Karpas-422 (cell line): ENCODE data around the gene IFITM5. TPM values are rescaled to one million over a fixed set of nuclear protein-coding genes. Genes with fewer than 3 reads are reported as not detected.

Source experiments
- DNase-seq: peaks from one replicate; pipeline ENCODE4 v3.0.0-alpha.2; 2015
- H2AFZ ChIP-seq: fragments of 200-600 bp; sonication (generic); 2 replicates; pipeline ENCODE4 v1.6.1; 2014; ENCODE audit warnings: antibody characterized with exemption, low read length, mixed read lengths
- H3K27ac ChIP-seq: fragments of 200-600 bp; sonication (generic); 2 replicates; pipeline ENCODE4 v1.5.1; 2014; ENCODE audit warnings: mild to moderate bottlenecking, low read length, moderate library complexity
- H3K27me3 ChIP-seq: fragments of 200-600 bp; sonication (generic); 2 replicates; pipeline ENCODE4 v1.6.1; 2014; ENCODE audit warnings: low read length, mixed read lengths
- H3K36me3 ChIP-seq: fragments of 200-600 bp; sonication (generic); 2 replicates; pipeline ENCODE4 v1.6.1; 2014; ENCODE audit warnings: low read length, mixed read lengths; ENCODE audit not compliant: insufficient read depth
- H3K4me1 ChIP-seq: fragments of 200-600 bp; sonication (generic); 2 replicates; pipeline ENCODE4 v1.6.1; 2014; ENCODE audit warnings: mild to moderate bottlenecking, low read length, mixed read lengths
- H3K4me2 ChIP-seq: fragments of 200-600 bp; sonication (generic); 2 replicates; pipeline ENCODE4 v1.6.1; 2014; ENCODE audit warnings: low read length, low read depth, mild to moderate bottlenecking; ENCODE audit not compliant: poor library complexity, severe bottlenecking
- H3K4me3 ChIP-seq: fragments of 200-600 bp; sonication (generic); 2 replicates; pipeline ENCODE4 v1.5.1; 2014; ENCODE audit warnings: mild to moderate bottlenecking, antibody characterized with exemption, low read length, mixed read lengths
- H3K79me2 ChIP-seq: fragments of 200-600 bp; sonication (generic); 2 replicates; pipeline ENCODE4 v1.6.1; 2014; ENCODE audit warnings: mild to moderate bottlenecking, low read length, mixed read lengths
- H3K9ac ChIP-seq: fragments of 200-600 bp; sonication (generic); 2 replicates; pipeline ENCODE4 v1.6.0; 2014; ENCODE audit warnings: low read length
- H3K9me2 ChIP-seq: fragments of 200-600 bp; sonication (generic), shearing (Covaris generic); replicated peaks from 2 replicates; pipeline ENCODE4 v1.6.0; 2014; ENCODE audit warnings: mild to moderate bottlenecking, low read length, moderate library complexity; ENCODE audit not compliant: insufficient read depth
- H3K9me3 ChIP-seq: fragments of 300-700, 200-600 bp; sonication (generic); 2 replicates; pipeline ENCODE4 v1.6.1; 2014; ENCODE audit warnings: low read length, mixed read lengths
- H4K20me1 ChIP-seq: fragments of 200-600 bp; sonication (generic); 2 replicates; pipeline ENCODE4 v1.6.1; 2014; ENCODE audit warnings: mild to moderate bottlenecking, antibody characterized with exemption, low read length, low read depth; ENCODE audit not compliant: insufficient read depth
- total RNA-seq: library from RNA; depleted of rRNA; stranded (reverse); fragments of >200 nt; shearing (Covaris generic); gene quantifications from 2 replicates; pipeline ENCODE4 v1.2.3, GENCODE V29; 2014; ENCODE audit warnings: low replicate concordance

The IFITM5 gene
- total RNA-seq, 1 experiment from 2014 or later = not detected

DNA sequence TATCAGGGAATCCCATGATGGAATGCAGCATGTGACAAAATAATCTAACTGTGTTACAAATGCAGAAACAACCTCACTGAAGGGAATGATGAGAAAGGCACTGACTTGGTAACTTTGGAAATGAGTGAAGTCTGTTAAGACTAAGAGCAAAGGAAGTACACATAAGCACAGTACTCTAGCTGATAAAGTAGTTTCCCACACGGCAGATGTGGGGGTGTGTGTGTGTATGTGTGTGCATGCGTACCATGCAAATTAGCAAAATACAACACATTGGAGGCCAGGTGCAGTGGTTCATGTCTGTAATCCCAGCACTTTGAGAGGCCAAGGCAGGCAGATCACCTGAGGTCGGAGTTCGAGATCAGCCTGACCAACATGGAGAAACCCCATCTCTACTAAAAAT, 37.7 kb downstream of the IFITM5 start:
- Histone ChIP-seq H3K9me3 (no peaks in the 10 kb centered on the region), H3K27ac (no peak overlapping the region), H4K20me1 (no peaks in the 10 kb centered on the region), H3K79me2 (no peaks in the 10 kb centered on the region), H3K36me3 (no peaks in the 10 kb centered on the region), H2AFZ (no peak overlapping the region), H3K4me3 (no peak overlapping the region), H3K4me2 (no peak overlapping the region), H3K9ac (no peak overlapping the region), H3K4me1 (peaks cover 19% of the 10 kb centered on the region), H3K27me3 (no peaks in the 10 kb centered on the region), H3K9me2 (no peaks in the 10 kb centered on the region)
- no peak for DNase-seq

DNA sequence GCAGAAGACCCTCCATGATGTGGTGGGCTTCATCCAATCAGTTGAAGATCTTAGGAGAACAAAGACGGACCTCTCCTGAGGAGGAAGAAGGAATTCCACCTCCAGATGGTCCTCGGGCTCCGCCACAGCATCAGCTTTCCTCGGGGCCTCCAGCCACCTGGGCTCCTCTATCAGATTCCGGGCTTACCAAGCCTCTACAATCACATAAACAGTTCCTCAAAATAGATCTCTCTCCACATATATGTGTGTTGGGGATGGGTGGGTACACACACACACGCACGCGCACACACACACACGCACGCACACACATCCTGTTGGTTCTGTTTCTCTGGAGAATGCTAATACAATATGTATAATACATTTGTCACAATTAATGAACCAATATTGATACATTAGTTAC, 39.9 kb downstream of the IFITM5 start:
- Histone ChIP-seq H4K20me1 (no peaks in the 10 kb centered on the region), H3K9me3 (no peaks in the 10 kb centered on the region), H3K4me2 (no peak overlapping the region), H3K9me2 (no peaks in the 10 kb centered on the region), H3K79me2 (no peaks in the 10 kb centered on the region), H3K36me3 (no peaks in the 10 kb centered on the region), H2AFZ (no peak overlapping the region), H3K4me3 (no peak overlapping the region), H3K27me3 (no peaks in the 10 kb centered on the region), H3K4me1 (peaks cover 17% of the 10 kb centered on the region), H3K9ac (no peak overlapping the region), H3K27ac (no peak overlapping the region)
- DNase-seq = no peak

DNA sequence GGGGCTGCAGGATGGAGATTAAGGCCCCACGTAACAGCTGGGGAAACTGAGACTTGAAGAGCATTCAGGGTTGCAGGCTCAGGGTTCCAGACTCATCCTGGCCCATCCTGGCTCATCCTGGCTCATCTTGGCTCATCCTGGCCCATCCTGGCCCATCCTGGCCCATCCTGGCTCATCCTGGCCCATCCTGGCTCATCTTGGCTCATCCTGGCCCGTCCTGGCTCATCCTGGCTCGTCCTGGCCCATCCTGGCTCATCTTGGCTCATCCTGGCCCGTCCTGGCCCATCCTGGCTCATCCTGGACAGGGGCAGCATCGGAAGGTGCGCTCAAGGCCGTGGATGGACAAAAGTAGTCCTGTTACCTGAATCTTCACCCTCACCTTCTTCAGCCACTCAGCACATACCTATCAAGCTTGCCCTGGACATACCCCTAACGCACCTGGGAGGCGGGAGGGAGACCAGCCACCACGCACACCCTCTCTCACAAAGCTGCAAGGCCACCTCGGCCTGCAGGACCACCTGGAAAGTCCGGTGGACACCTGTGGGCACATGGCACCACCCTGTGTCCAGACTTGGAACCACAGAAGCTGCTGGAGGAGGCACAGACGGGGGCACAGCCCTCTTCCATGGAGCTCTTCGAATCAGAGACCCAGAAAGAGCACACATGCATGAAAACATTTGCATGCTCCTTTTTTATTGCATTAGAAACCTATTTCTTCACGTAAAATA, 41.4 kb downstream of the IFITM5 start:
- Histone ChIP-seq H4K20me1 (no peaks in the 10 kb centered on the region), H3K27me3 (no peaks in the 10 kb centered on the region), H3K79me2 (no peaks in the 10 kb centered on the region), H3K9me3 (no peaks in the 10 kb centered on the region), H3K36me3 (no peaks in the 10 kb centered on the region), H3K4me3 (no peak overlapping the region), H3K4me2 (no peak overlapping the region), H3K9ac (peak overlapping the region; percentile 36), H2AFZ (no peak overlapping the region), H3K27ac (no peak overlapping the region), H3K4me1 (peaks cover 16% of the 10 kb centered on the region), H3K9me2 (no peaks in the 10 kb centered on the region)
- peak; percentile 67 for DNase-seq

DNA sequence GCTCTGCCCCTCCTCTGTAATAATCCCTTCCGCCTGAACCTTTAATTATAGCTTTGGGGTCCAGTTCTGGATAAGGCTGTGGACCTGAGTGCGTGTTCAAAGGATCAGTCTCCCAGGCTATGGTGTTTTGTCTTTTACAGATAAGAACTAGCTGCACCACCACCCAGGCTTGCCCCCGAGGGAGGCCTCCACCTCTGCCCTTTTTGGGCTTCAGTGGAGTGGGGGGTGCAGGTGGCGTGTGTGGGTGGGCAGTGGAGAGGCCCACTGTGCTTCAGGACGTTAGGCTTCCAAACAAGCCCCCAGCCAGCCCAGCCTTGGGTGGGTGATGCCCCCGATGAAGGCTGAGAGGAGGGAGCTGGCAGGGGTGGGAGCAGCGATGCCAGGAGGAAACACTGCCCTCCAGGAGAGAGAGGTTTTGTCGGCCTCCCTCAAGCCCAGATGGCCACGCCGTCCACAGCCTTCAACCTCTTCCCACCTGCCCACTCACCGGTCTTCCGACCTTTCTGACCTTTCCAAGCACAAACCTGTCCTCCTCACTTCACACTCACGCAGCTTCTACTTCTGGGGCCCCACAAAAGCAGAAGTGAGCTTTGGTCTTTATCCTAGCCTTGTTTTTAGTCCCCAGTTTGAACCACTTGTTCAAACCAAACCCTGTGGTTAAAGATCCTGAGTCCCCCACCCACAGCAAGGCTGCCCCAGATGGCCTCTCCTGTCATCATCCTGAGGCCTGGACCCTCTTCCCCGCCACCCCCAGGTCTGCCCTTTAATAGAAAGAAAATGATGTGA, 42.2 kb downstream of the IFITM5 start:
- no peaks in the 10 kb centered on the region for H4K20me1 ChIP-seq
- DNase-seq = peak; percentile 66
- H3K4me2 ChIP-seq = no peak overlapping the region
- no peaks in the 10 kb centered on the region for H3K27me3 ChIP-seq
- no peaks in the 10 kb centered on the region for H3K79me2 ChIP-seq
- peak overlapping the region; percentile 36 for H3K9ac ChIP-seq
- no peak overlapping the region for H3K4me3 ChIP-seq
- H3K9me3 ChIP-seq = no peaks in the 10 kb centered on the region
- H2AFZ ChIP-seq = no peak overlapping the region
- peaks cover 16% of the 10 kb centered on the region for H3K4me1 ChIP-seq
- no peak overlapping the region for H3K27ac ChIP-seq
- H3K36me3 ChIP-seq = no peaks in the 10 kb centered on the region
- no peaks in the 10 kb centered on the region for H3K9me2 ChIP-seq

DNA sequence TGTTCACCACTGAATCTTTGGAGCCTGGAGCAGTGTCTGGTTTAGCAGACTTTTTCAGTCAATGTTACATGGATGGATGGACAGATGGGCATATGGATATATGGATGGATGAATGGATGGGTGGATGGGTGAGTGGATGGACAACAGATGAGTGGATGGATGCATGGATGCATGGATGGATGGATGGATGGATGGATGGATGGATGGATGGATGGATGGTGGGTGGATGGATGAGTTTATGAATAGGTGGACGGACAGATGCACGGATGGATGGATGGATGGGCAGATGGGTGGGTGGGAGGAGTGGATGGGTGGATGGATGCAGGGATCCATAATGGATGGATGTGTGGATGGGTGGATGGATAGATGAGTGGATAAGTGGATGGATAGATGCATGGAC, 43.5 kb downstream of the IFITM5 start:
- Histone ChIP-seq H3K4me2 (no peak overlapping the region), H3K27me3 (no peaks in the 10 kb centered on the region), H3K9ac (no peak overlapping the region), H3K4me3 (no peak overlapping the region), H3K9me3 (no peaks in the 10 kb centered on the region), H3K9me2 (no peaks in the 10 kb centered on the region), H3K79me2 (no peaks in the 10 kb centered on the region), H3K4me1 (peaks cover 16% of the 10 kb centered on the region), H3K27ac (no peak overlapping the region), H4K20me1 (peaks cover 9% of the 10 kb centered on the region), H3K36me3 (peaks cover 11% of the 10 kb centered on the region; the same call in 1 of the 2 replicates), H2AFZ (no peak overlapping the region)
- DNase-seq = no peak

DNA sequence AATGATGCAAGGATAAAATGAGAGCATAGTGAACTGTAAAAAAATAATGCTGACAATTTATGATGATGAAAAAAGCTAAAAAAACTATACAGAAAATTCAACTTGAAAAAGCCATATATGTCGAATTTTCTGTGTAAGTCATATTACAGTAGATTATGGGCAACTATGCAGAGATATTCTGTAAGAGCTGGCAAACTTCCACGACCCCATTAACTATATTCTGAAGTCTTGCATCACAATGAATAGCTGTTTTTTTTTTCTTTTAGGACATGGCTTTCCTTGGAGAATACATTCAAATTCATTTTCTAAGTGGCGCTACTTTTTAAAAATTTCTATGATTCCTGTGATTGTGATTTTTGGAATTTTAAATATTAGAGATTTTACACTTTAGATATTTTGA, 44.1 kb downstream of the IFITM5 start:
- Histone ChIP-seq H3K4me2 (no peak overlapping the region), H3K9me2 (no peaks in the 10 kb centered on the region), H2AFZ (no peak overlapping the region), H3K27me3 (no peaks in the 10 kb centered on the region), H3K79me2 (no peaks in the 10 kb centered on the region), H3K4me3 (no peak overlapping the region), H4K20me1 (peaks cover 9% of the 10 kb centered on the region), H3K4me1 (peaks cover 16% of the 10 kb centered on the region), H3K27ac (no peak overlapping the region), H3K9me3 (no peaks in the 10 kb centered on the region), H3K9ac (no peak overlapping the region), H3K36me3 (peaks cover 15% of the 10 kb centered on the region; the same call in 1 of the 2 replicates)
- DNase-seq = no peak

DNA sequence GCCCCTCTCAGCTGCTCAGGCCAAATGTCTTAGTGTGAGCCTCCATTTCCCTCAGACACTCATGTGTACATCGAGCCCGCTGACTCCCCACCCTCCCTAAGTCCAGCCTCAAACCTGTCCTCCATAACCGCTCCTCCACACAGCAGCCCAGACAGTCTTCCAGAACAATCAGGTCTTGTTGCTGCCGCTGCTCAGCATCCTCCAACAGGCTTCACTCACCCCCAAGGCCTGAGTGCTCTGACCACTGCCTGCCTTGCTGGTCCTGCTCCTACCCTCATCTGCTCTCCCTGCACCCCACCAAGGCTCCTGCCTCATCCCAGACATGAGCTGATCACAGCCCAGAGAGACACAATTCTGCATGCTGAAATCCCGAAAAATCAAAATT, 45.4 kb downstream of the IFITM5 start:
- H3K4me3 ChIP-seq = no peak overlapping the region
- no peak overlapping the region for H3K9ac ChIP-seq
- peaks cover 16% of the 10 kb centered on the region for H3K4me1 ChIP-seq
- H3K79me2 ChIP-seq = no peaks in the 10 kb centered on the region
- H3K27ac ChIP-seq = no peak overlapping the region
- no peaks in the 10 kb centered on the region for H3K9me3 ChIP-seq
- H3K36me3 ChIP-seq = peaks cover 18% of the 10 kb centered on the region; the same call in 1 of the 2 replicates
- no peak overlapping the region for H3K4me2 ChIP-seq
- no peaks in the 10 kb centered on the region for H3K27me3 ChIP-seq
- H4K20me1 ChIP-seq = peaks cover 9% of the 10 kb centered on the region
- H2AFZ ChIP-seq = no peak overlapping the region
- no peaks in the 10 kb centered on the region for H3K9me2 ChIP-seq
- no peak for DNase-seq

DNA sequence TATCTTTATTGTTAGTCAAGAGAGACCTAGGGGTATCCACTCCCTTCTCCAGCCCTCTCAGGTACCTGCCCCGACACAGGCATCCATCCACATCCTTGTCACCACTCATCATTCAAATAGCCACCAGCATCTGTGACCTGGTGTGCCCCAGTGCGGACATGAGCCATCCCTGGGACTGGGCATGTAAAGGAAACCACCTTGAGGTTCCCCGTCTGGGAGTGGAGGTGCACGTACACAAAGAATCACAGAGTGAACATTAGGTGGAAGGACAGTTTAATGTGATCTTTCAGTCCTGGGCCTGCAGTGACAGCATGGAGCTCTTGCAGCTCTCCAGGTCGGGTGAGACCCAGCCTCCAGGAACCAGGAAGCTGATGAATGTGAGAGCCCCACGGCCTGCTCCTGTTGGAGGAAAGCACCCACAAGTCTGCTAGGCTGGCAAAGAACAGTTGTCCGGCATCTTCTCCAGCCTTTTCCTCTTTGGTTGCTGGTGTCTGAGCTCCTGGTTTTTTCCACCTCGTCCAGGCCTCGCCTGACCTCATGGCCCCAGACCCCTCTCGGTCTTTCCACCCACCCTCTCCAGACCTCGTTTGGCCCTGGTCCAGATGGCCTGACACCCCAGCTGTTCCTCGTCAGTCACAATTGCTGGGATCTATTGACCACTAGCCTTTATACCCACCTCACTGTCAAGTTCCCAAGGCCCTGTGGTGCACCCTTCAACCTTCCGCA, 46.0 kb downstream of the IFITM5 start:
- Histone ChIP-seq H3K36me3 (peaks cover 21% of the 10 kb centered on the region; the same call in 1 of the 2 replicates), H3K4me3 (no peak overlapping the region), H3K27me3 (no peaks in the 10 kb centered on the region), H4K20me1 (peaks cover 9% of the 10 kb centered on the region), H3K9ac (no peak overlapping the region), H3K79me2 (no peaks in the 10 kb centered on the region), H3K9me2 (no peaks in the 10 kb centered on the region), H3K4me2 (no peak overlapping the region), H3K27ac (no peak overlapping the region), H3K9me3 (no peaks in the 10 kb centered on the region), H2AFZ (no peak overlapping the region), H3K4me1 (peaks cover 16% of the 10 kb centered on the region)
- no peak for DNase-seq
